Heart left ventricle (tissue), 16 donors: ENCODE measurements around the gene ZFYVE26. TPM values are rescaled to one million over a fixed set of nuclear protein-coding genes. Genes with fewer than 3 reads are reported as not detected.

Source experiments
- ATAC-seq, 4 donors: fragments of 200-7000 bp; cut with Tn5 transposase; one replicate each; pipeline ENCODE4 v1.9.1; 2020 to 2022; ENCODE audit warnings: moderate library complexity in 4 of 4, mild to moderate bottlenecking in 3 of 4, moderate number of reproducible peaks in 1 of 4
- DNase-seq, 5 donors: peaks; one replicate each; pipeline ENCODE4 v3.0.0-alpha.2; 2020
- H3K27ac ChIP-seq, 12 donors: fragments of 200-600 bp; sonication (generic) in 4 of 12; one replicate each; pipeline versions ENCODE4 v1.5.0 to v1.8.0; 2016 to 2022; ENCODE audit warnings: mild to moderate bottlenecking in 2 of 12
- H3K27me3 ChIP-seq, 9 donors: fragments of 200-600 bp; sonication (generic) in 2 of 9; one replicate each; pipeline versions ENCODE4 v1.5.1 to v1.8.0; 2016 to 2022; ENCODE audit warnings: mild to moderate bottlenecking in 3 of 9
- H3K36me3 ChIP-seq, 9 donors: fragments of 200-600 bp; sonication (generic) in 2 of 9; one replicate each; pipeline versions ENCODE4 v1.5.0 to v1.8.0; 2018 to 2022; ENCODE audit warnings: mild to moderate bottlenecking in 2 of 9
- H3K4me1 ChIP-seq, 12 donors: fragments of 200-600 bp; sonication (generic) in 4 of 12; one replicate each; pipeline versions ENCODE4 v1.5.0 to v1.8.0; 2016 to 2022; ENCODE audit warnings: mild to moderate bottlenecking in 3 of 12
- H3K4me3 ChIP-seq, 12 donors: fragments of 200-600 bp; sonication (generic) in 4 of 12; one replicate each; pipeline versions ENCODE4 v1.5.0 to v1.8.0; 2017 to 2022; ENCODE audit warnings: mild to moderate bottlenecking in 9 of 12, moderate library complexity in 4 of 12
- H3K9me3 ChIP-seq, 12 donors: fragments of 200-600 bp; sonication (generic) in 4 of 12; one replicate each; pipeline versions ENCODE4 v1.5.0 to v1.8.0; 2016 to 2022; ENCODE audit warnings: mild to moderate bottlenecking in 1 of 12
- CTCF ChIP-seq, 12 donors: fragments of 200-600 bp; sonication (generic) in 4 of 12; IDR thresholded peaks; one replicate each; pipeline versions ENCODE4 v1.5.0 to v1.8.0; 2018 to 2022; ENCODE audit warnings: antibody characterized with exemption in 12 of 12, mild to moderate bottlenecking in 5 of 12
- POLR2A ChIP-seq, 2 donors: fragments of 450-650 bp; IDR thresholded peaks; one replicate each; pipeline ENCODE4 v1.6.1; 2017; ENCODE audit warnings: antibody characterized with exemption in 2 of 2, mild to moderate bottlenecking in 2 of 2, moderate library complexity in 2 of 2
- WGBS, 4 donors: extraction: QIAGEN DNeasy Blood & Tissue Kit in 2 of 4; methylation state at CpG; one replicate each; pipeline versions ENCODE4 v1.1.5 to v1.1.7; 2013 to 2018; 5-methylcytosine and 5-hydroxymethylcytosine counted together
- intact Hi-C, 10 donors: fragments of 100-400 bp; cut with DNase I; formaldehyde crosslinking; loops; one replicate each; pipeline versions ENCODE4 v1.11.1 to v1.14.2; 2022
- polyA plus RNA-seq, 2 donors: library from polyadenylated mRNA; stranded (reverse); fragments of 200-250 nt; gene quantifications; one replicate each; pipeline ENCODE4 v1.2.3, GENCODE V29; 2013
- total RNA-seq, 9 donors: library from RNA; depleted of rRNA in 2 of 9; stranded (reverse); fragments of >200 nt in 2 of 9; fragmentation: NEBNext Ultra II Directional in 3 of 9; extraction: Animal tissue kit (Norgen Biotek cat#: 25700) in 3 of 9; gene quantifications; one replicate each; pipeline versions ENCODE4 v1.1.0 to v1.2.4, GENCODE V29; 2016 to 2023
- donor health status: ischemic (EF 13 %, LVEDD 7.1; RV severe dilation, severe dysfunction).
- donor health status: healthy with polysubstance abuse.
- donor health status: DM: no; HTN: yes; CAD: no.
- donor health status: DM: no; HTN: no; CAD: no.
- donor health status: ischemic (EF 25% LVEDD 6.9; RV normal size, moderate dysfunction).
- donor health status: ischemic (EF 25% LVEDD 5.7; RV mildly dilated, moderate dysfunction).
- donor health status: healthy.
- donor health status: DM: yes; HTN: yes; CAD: no.
- donor health status: ischemic (EF 35%, LVEDD 5.7; RV mildly dilated, moderate dysfunction).
- donor health status: nonischemic (EF 11% LVEDD 7.7; RV severe dilation, severe dysfunction).
- donor health status: DM: yes; HTN: yes; CAD: no.
- donor health status: PGD.
- donor health status: ischemic (EF 29% LVEDD 5.4; RV normal size, mild dysfunction).
- donor health status: nonischemic (EF 23%, LVEDD 6.1; RV moderate dilation, normal function).

Gene ZFYVE26
- total and polyA plus RNA-seq, 11 donors, result 5.1 to 24.1 (median 18.2) TPM

GRCh38 chr14:67698179-67698578 lies 118.2 kb downstream of the ZFYVE26 start:
- Histone ChIP-seq H3K4me1 (peaks cover 0 to 30% (median 7%) of the 10 kb centered on the region in 12 donors), H3K4me3 (no peak overlapping the region), H3K36me3 (peaks cover 0 to 1% (median 0%) of the 10 kb centered on the region in 9 donors), H3K9me3 (no peaks in the 10 kb centered on the region), H3K27me3 (no peaks in the 10 kb centered on the region), H3K27ac (no peak overlapping the region)
- DNase-seq (no peak), ATAC-seq (no peak)
- intact Hi-C loops, result loop anchor here in 2 of 10 donors (5.0 to 10.0 kb wide), 2 partner anchors 101 to 173 kb away; no protein-coding TSS in a partner anchor
- no peak for TF ChIP-seq POLR2A (IDR thresholded peaks at IDR 0.05)
- no peak for TF ChIP-seq CTCF (IDR thresholded peaks at IDR 0.05)
- WGBS, 4 donors, result 63 to 77% (median 72%) methylated on average over 1 of the region's 1 CpG

GRCh38 chr14:67697006-67697405 lies 119.4 kb downstream of the ZFYVE26 start:
- Histone ChIP-seq H3K4me3 (no peak overlapping the region), H3K27ac (no peak overlapping the region), H3K9me3 (no peaks in the 10 kb centered on the region), H3K36me3 (peaks cover 0 to 13% (median 5%) of the 10 kb centered on the region in 9 donors), H3K4me1 (peaks cover 0 to 35% (median 7%) of the 10 kb centered on the region in 12 donors), H3K27me3 (no peaks in the 10 kb centered on the region)
- ATAC-seq (no peak), DNase-seq (no peak)
- TF ChIP-seq POLR2A (IDR thresholded peaks at IDR 0.05) (no peak), CTCF (IDR thresholded peaks at IDR 0.05) (no peak)
- intact Hi-C loops, result loop anchor here in 4 of 10 donors (2.0 to 10.0 kb wide), 4 partner anchors 78 to 172 kb away; partner anchors contain the start of gene ARG2 (in 1 of the 4)
- WGBS, 4 donors, result 80 to 94% (median 86%) methylated on average over 4 of the region's 4 CpGs

Other genes with a start within 250 kb of the ZFYVE26 start
- gene PIGH, start 216.3 kb downstream of the ZFYVE26 start, total RNA-seq, result 10 to 100 TPM in 6 of 9 donors, 1 to 10 TPM in 3; 8.0 to 21.3 (median 11.4) TPM
- gene PIGH, start 216.3 kb downstream of the ZFYVE26 start, polyA plus RNA-seq, result 10 to 100 TPM; 12.2 to 30.0 TPM
- gene ARG2, start 196.7 kb downstream of the ZFYVE26 start, total RNA-seq, result 1 to 10 TPM in 7 of 9 donors, under 1 TPM in 2; 0.61 to 6.3 (median 1.5) TPM
- 10 to 100 TPM in 1 of 2 donors, under 1 TPM in 1; 0.34 to 53.7 TPM for gene ARG2, start 196.7 kb downstream of the ZFYVE26 start, polyA plus RNA-seq
- 100 to 1,000 TPM in 7 of 9 donors, 10 to 100 TPM in 2; 78.5 to 143 (median 128) TPM for gene VTI1B, start 142.0 kb downstream of the ZFYVE26 start, total RNA-seq
- 10 to 100 TPM; 79.8 to 99.2 TPM for gene VTI1B, start 142.0 kb downstream of the ZFYVE26 start, polyA plus RNA-seq
- gene RDH11, start 120.8 kb downstream of the ZFYVE26 start, total RNA-seq, result 10 to 100 TPM; 14.3 to 24.3 (median 17.8) TPM
- gene RDH11, start 120.8 kb downstream of the ZFYVE26 start, polyA plus RNA-seq, result 10 to 100 TPM; 12.5 to 28.7 TPM
- gene RDH12, start 114.7 kb downstream of the ZFYVE26 start, total RNA-seq, result not detected
- gene RDH12, start 114.7 kb downstream of the ZFYVE26 start, polyA plus RNA-seq, result not detected
- 10 to 100 TPM in 2 of 9 donors, 1 to 10 TPM in 7; 1.5 to 11.3 (median 3.8) TPM for gene RAD51B, start 3.2 kb upstream of the ZFYVE26 start, total RNA-seq
- 1 to 10 TPM; 1.3 TPM for gene RAD51B, start 3.2 kb upstream of the ZFYVE26 start, polyA plus RNA-seq